HG03139 (cell line): ENCODE measurements around the gene TICAM2.

Source experiments
- ATAC-seq: cut with Tn5 transposase; IDR thresholded peaks from one replicate; pipeline ENCODE4 v1.9.1; 2021; ENCODE audit not compliant: unreplicated experiment

TICAM2 gene

GRCh38 chr5:115541611-115542010, 60.7 kb downstream of the TICAM2 start:
- no peak for ATAC-seq

- ATAC-seq, result no peak
These were observed 66.7 kb downstream of the TICAM2 start for GRCh38 chr5:115535479-115536035.

- no peak for ATAC-seq
These were observed 69.8 kb downstream of the TICAM2 start for GRCh38 chr5:115532517-115532916.

- ATAC-seq, result no peak
These were observed 70.4 kb downstream of the TICAM2 start for GRCh38 chr5:115531787-115532367.

GRCh38 chr5:115531380-115531779, 70.9 kb downstream of the TICAM2 start:
- ATAC-seq, result no peak

GRCh38 chr5:115530426-115530825, 71.9 kb downstream of the TICAM2 start:
- no peak for ATAC-seq
